Ovary (tissue), 9 donors: ENCODE measurements around the gene ADAMTS17. TPM values are rescaled to one million over a fixed set of nuclear protein-coding genes. Genes with fewer than 3 reads are reported as not detected.
"Not testable (repeated sequence)": the region's sequence is repeated elsewhere in the genome, so short reads cannot be mapped to it uniquely, and the experiment has no call there.

Experiments
- DNase-seq, 5 donors: peaks; one replicate each; pipeline ENCODE4 v3.0.0-alpha.2; 2019 to 2020
- H3K27ac ChIP-seq, 2 donors: fragments of 200-600 bp; one replicate each; pipeline versions ENCODE4 v1.5.1 to v1.8.0; 2019 to 2022
- H3K27me3 ChIP-seq: fragments of 200-600 bp; one replicate; pipeline ENCODE4 v1.8.0; 2022
- H3K36me3 ChIP-seq: fragments of 200-600 bp; sonication (generic); one replicate; pipeline ENCODE4 v1.5.1; 2019
- H3K4me1 ChIP-seq: one replicate; pipeline ENCODE4 v1.8.1; 2013; ENCODE audit warnings: mild to moderate bottlenecking, moderate library complexity; ENCODE audit not compliant: insufficient read depth
- H3K4me3 ChIP-seq: fragments of 200-600 bp; sonication (generic); one replicate; pipeline ENCODE4 v1.5.1; 2017
- H3K9me3 ChIP-seq, 2 donors: fragments of 200-600 bp in 1 of 2; sonication (generic) in 1 of 2; one replicate each; pipeline versions ENCODE4 v1.5.1 to v1.8.1; 2013 to 2019; ENCODE audit warnings: mild to moderate bottlenecking in 1 of 2, moderate library complexity in 1 of 2
- CTCF ChIP-seq, 3 donors: fragments of 450-650 bp in 2 of 3; fragments of 200-600 bp in 1 of 3; IDR thresholded peaks; one replicate each; pipeline versions ENCODE4 v1.5.1 to v1.8.0; 2016 to 2022; ENCODE audit warnings: antibody characterized with exemption in 3 of 3, mild to moderate bottlenecking in 1 of 3
- EP300 ChIP-seq: sonication (generic); formaldehyde crosslinking; IDR thresholded peaks from one replicate; pipeline ENCODE4 v1.6.1; 2017; ENCODE audit warnings: antibody characterized with exemption
- POLR2A ChIP-seq: fragments of 450-650 bp; IDR thresholded peaks from one replicate; pipeline ENCODE4 v1.6.1; 2017; ENCODE audit warnings: antibody characterized with exemption, mild to moderate bottlenecking, moderate library complexity
- WGBS, 3 donors: extraction: QIAGEN DNeasy Blood & Tissue Kit in 1 of 3; methylation state at CpG; one replicate each; pipeline versions ENCODE4 v1.1.5 to v1.1.7; 2013 to 2017; 5-methylcytosine and 5-hydroxymethylcytosine counted together
- intact Hi-C, 4 donors: fragments of 100-400 bp; cut with DNase I; formaldehyde crosslinking; loops; one replicate each; pipeline versions ENCODE4 v1.11.0 to v1.15.1; 2022 to 2023
- polyA plus RNA-seq, 2 donors: library from polyadenylated mRNA; stranded (reverse); fragments of 200-250 nt in 1 of 2; fragments of 350-450 nt in 1 of 2; fragmentation: Illumina TruSeq in 1 of 2; extraction: RNeasy Lipid Tissue Mini Kit (QIAGEN cat#74804) in 1 of 2; gene quantifications; one replicate each; pipeline ENCODE4 v1.2.3, GENCODE V29; 2013 to 2014
- total RNA-seq, 7 donors: library from RNA; depleted of rRNA in 2 of 7; stranded (reverse); fragments of >200 nt in 2 of 7; fragmentation: NEBNext Ultra II Directional in 3 of 7; extraction: Animal tissue kit (Norgen Biotek cat#: 25700) in 3 of 7; gene quantifications; one replicate each; pipeline versions ENCODE4 v1.1.0 to v1.2.4, GENCODE V29; 2016 to 2023
- donor health status: DM: no; HTN: no; CAD: no; lungs with moderate emphysema.
- donor health status: DM: no; HTN: no; CAD: no.
- donor health status: Bipolar disorder and iron deficiency.
- donor health status: DM: yes; HTN: yes; CAD: no.
- donor health status: DM: no; HTN: no; CAD: no.
- donor health status: DM: yes; HTN: yes; CAD: no.

Gene ADAMTS17
- total and polyA plus RNA-seq, 9 donors: 1.3 to 11.3 (median 5.9) TPM

GRCh38 chr15:100092034-100092433 is 249.7 kb downstream of the ADAMTS17 start:
- TF ChIP-seq EP300 (no peak), CTCF (IDR thresholded peaks at IDR 0.05) (no peak), POLR2A (no peak)
- Histone ChIP-seq H3K27me3 (no peaks in the 10 kb centered on the region), H3K9me3 (no peaks in the 10 kb centered on the region), H3K36me3 (no peaks in the 10 kb centered on the region), H3K4me3 (no peak overlapping the region), H3K4me1 (no peaks in the 10 kb centered on the region), H3K27ac (no peak overlapping the region)
- DNase-seq: no peak
- intact Hi-C loops: no loop called here
- 86 to 88% (median 86%) methylated on average over 9 of the region's 9 CpGs for WGBS, 3 donors

GRCh38 chr15:100090411-100090810 is 251.4 kb downstream of the ADAMTS17 start:
- DNase-seq: no peak
- intact Hi-C loops: no loop called here
- H3K27ac ChIP-seq: no peak overlapping the region
- no peaks in the 10 kb centered on the region for H3K9me3 ChIP-seq
- no peaks in the 10 kb centered on the region for H3K27me3 ChIP-seq
- no peaks in the 10 kb centered on the region for H3K36me3 ChIP-seq
- no peak overlapping the region for H3K4me3 ChIP-seq
- 91 to 92% (median 91%) methylated on average over 11 of the region's 11 CpGs for WGBS, 3 donors
- TF ChIP-seq EP300 (no peak), CTCF (IDR thresholded peaks at IDR 0.05) (no peak), POLR2A (no peak)
- H3K4me1 ChIP-seq: no peaks in the 10 kb centered on the region

- H3K4me3 ChIP-seq, H3K27ac ChIP-seq, intact Hi-C loops, H3K9me3 ChIP-seq, H3K4me1 ChIP-seq, H3K27me3 ChIP-seq, H3K36me3 ChIP-seq: not testable (repeated sequence)
- DNase-seq: peak in 1 of 5 donors; percentile 7
- 84 to 90% (median 86%) methylated on average over 17 of the region's 17 CpGs for WGBS, 3 donors
These were observed 257.5 kb downstream of the ADAMTS17 start for GRCh38 chr15:100084042-100084821.

- intact Hi-C loops: no loop called here
- 84 to 89% (median 86%) methylated on average over 2 of the region's 2 CpGs for WGBS, 3 donors
These were observed 258.2 kb downstream of the ADAMTS17 start for GRCh38 chr15:100083572-100083971.

More at GRCh38 chr15:100083572-100083971, 258.2 kb downstream of the ADAMTS17 start:
- no peaks in the 10 kb centered on the region for H3K4me1 ChIP-seq
- H3K9me3 ChIP-seq: no peaks in the 10 kb centered on the region
- DNase-seq: no peak
- H3K27ac ChIP-seq: no peak overlapping the region
- H3K27me3 ChIP-seq: no peaks in the 10 kb centered on the region
- TF ChIP-seq POLR2A (no peak), EP300 (no peak), CTCF (IDR thresholded peaks at IDR 0.05) (no peak)
- no peaks in the 10 kb centered on the region for H3K36me3 ChIP-seq
- H3K4me3 ChIP-seq: no peak overlapping the region
